Small intestine (tissue), 16 donors: ENCODE measurements around the gene PROK2. TPM values are rescaled to one million over a fixed set of nuclear protein-coding genes. Genes with fewer than 3 reads are reported as not detected.

Source experiments
- DNase-seq, 2 donors: peaks; one replicate each; pipeline versions ENCODE4 v3.0.0 to v3.0.0-alpha.2; 2013
- FAIRE-seq: peaks from 2 replicates; lab custom pipeline; 2012; peaks lifted over from hg19 to GRCh38; lab: Jason Lieb, UNC
- H3K27ac ChIP-seq, 3 donors: one replicate each; pipeline ENCODE4 v1.5.1; 2013; ENCODE audit warnings: low read length in 2 of 3, mild to moderate bottlenecking in 2 of 3, control low read depth in 1 of 3, inconsistent platforms in 1 of 3, low read depth in 1 of 3, moderate library complexity in 1 of 3
- H3K27me3 ChIP-seq, 3 donors: one replicate each; pipeline ENCODE4 v1.6.1; 2013; ENCODE audit warnings: low read length in 3 of 3, inconsistent platforms in 1 of 3; ENCODE audit not compliant: control insufficient read depth in 3 of 3, insufficient read depth in 3 of 3
- H3K36me3 ChIP-seq, 3 donors: one replicate each; pipeline ENCODE4 v1.6.1; 2013; ENCODE audit warnings: low read length in 3 of 3, inconsistent platforms in 1 of 3, low read depth in 1 of 3, mild to moderate bottlenecking in 1 of 3, moderate library complexity in 1 of 3; ENCODE audit not compliant: control insufficient read depth in 3 of 3, insufficient read depth in 2 of 3
- H3K4me1 ChIP-seq, 3 donors: one replicate each; pipeline ENCODE4 v1.6.1; 2013; ENCODE audit warnings: low read length in 2 of 3, inconsistent platforms in 1 of 3, low read depth in 1 of 3, mild to moderate bottlenecking in 1 of 3, moderate library complexity in 1 of 3; ENCODE audit not compliant: control insufficient read depth in 3 of 3, insufficient read depth in 2 of 3
- H3K4me3 ChIP-seq, 3 donors: one replicate each; pipeline ENCODE4 v1.5.1; 2013; ENCODE audit warnings: low read length in 3 of 3, control low read depth in 1 of 3, inconsistent platforms in 1 of 3, low read depth in 1 of 3, mild to moderate bottlenecking in 1 of 3, moderate library complexity in 1 of 3
- H3K9me3 ChIP-seq, 2 donors: one replicate each; pipeline ENCODE4 v1.6.1; 2013; ENCODE audit warnings: low read depth in 1 of 2, low read length in 1 of 2; ENCODE audit not compliant: control insufficient read depth in 2 of 2, insufficient read depth in 1 of 2
- WGBS, 3 donors: extraction: QIAGEN DNeasy Blood & Tissue Kit; methylation state at CpG; one replicate each; pipeline ENCODE4 v1.1.7; 2013; 5-methylcytosine and 5-hydroxymethylcytosine counted together
- long read RNA-seq, 10 donors: transcript quantifications; one replicate each; lab custom pipeline, GENCODE V29; 2026
- polyA plus RNA-seq, 4 donors: library from polyadenylated mRNA; stranded (reverse) in 3 of 4; unstranded in 1 of 4; fragments of 200-250 nt in 3 of 4; fragments of 120-200 nt in 1 of 4; gene quantifications; one replicate each; pipeline versions ENCODE4 v1.2.1 to v1.2.3, GENCODE V29; 2013
- donor health status: healthy with polysubstance abuse.
- donor health status: control.
- donor health status: control.
- donor health status: Bipolar disorder and iron deficiency.
- donor health status: healthy.

PROK2 gene
- under 1 TPM in 2 of 4 donors, not detected in 2; 0.03 to 0.10 TPM for polyA plus RNA-seq
- long read RNA-seq, donor 1, result 0 reads
- long read RNA-seq, donor 2, partial matches to known transcripts, result 0 of 1 reads
- long read RNA-seq, donor 2, other reads (novel, unspliced or antisense), result 0 of 1 reads
- long read RNA-seq, donor 3, result 0 reads
- long read RNA-seq, donor 4, result 0 reads
- long read RNA-seq, donor 5, result 0 reads
- long read RNA-seq, donor 6, result 0 reads
- long read RNA-seq, donor 7, result 0 reads
- long read RNA-seq, donor 8, result 0 reads
- long read RNA-seq, donor 9, result 0 reads
- long read RNA-seq, donor 10, result 0 reads

GRCh38 chr3:71784914-71785531 lies at the start of gene PROK2:
PROK2 (minus strand) TSS chr3:71785148; CDS start chr3:71785052, 96 bp downstream.
- Histone ChIP-seq H3K4me3 (peak within 1 kb of the TSS in 1 of 3 donors; percentile 44), H3K4me1 (peaks cover 0 to 3% (median 2%) of the 10 kb centered on the region in 3 donors), H3K27ac (no peak within 1 kb of the TSS), H3K9me3 (no peaks in the 10 kb centered on the region), H3K27me3 (peaks cover 6 to 68% (median 24%) of the 10 kb centered on the region in 3 donors), H3K36me3 (no peaks in the 10 kb centered on the region)
- 0 to 1% (median 1%) methylated on average over 33 to 89 of the region's 89 CpGs for WGBS, 3 donors
- FAIRE-seq (no peak), DNase-seq (peak in 1 of 2 donors; percentile 30)

DNA sequence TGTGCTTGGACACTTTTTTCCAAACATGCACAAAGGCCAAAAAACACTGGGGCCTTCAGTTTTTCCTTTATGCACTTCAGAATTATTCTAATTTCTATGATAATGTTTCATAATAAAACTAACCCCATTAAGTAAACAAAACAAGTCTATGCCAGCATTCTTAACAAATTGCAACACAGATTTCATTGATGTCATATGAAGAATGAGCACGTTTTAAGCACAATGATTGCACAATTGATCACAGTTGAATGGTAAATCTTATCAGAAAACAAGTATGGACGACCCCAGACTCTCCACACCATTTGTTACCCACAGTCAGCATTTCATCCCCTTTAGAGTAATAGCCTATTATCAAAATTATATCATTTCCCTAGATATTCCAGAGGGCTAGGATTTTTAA lies 46.7 kb upstream of the PROK2 start:
- 18 to 48% (median 22%) methylated on average over 2 of the region's 2 CpGs for WGBS, 3 donors
- no peak for FAIRE-seq

GRCh38 chr3:71825551-71826283 lies 40.8 kb upstream of the PROK2 start:
- Histone ChIP-seq H3K36me3 (no peaks in the 10 kb centered on the region), H3K9me3 (no peaks in the 10 kb centered on the region), H3K4me1 (no peaks in the 10 kb centered on the region), H3K27ac (no peak overlapping the region), H3K4me3 (no peak overlapping the region), H3K27me3 (peaks cover 0 to 7% (median 2%) of the 10 kb centered on the region in 3 donors)
- 90 to 95% (median 95%) methylated on average over 5 of the region's 5 CpGs for WGBS, 3 donors
- FAIRE-seq (no peak), DNase-seq (no peak)

More for the DNA sequence above, 46.7 kb upstream of the PROK2 start:
- Histone ChIP-seq H3K4me1 (no peaks in the 10 kb centered on the region), H3K4me3 (no peak overlapping the region), H3K9me3 (no peaks in the 10 kb centered on the region), H3K27me3 (peaks cover 0 to 2% (median 2%) of the 10 kb centered on the region in 3 donors), H3K36me3 (no peaks in the 10 kb centered on the region), H3K27ac (no peak overlapping the region)
- no peak for DNase-seq

DNA sequence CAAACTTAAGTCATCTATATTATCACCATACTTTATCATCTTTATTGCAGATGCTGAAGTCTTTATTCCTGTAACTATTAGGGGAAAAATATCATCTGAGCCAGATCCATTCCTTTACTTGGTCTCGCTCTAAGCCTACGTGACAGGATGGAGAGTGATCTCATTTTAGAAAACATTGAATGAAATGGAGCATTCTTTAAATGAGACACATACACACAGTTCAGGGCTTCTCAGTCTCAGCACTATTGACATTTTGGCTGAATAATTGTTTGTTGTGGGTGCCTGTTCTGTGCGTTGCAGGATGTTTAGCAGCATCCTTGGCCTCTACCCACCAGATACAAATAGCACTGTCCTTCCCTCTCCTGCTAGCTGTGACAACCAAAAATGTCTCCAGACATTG lies 36.2 kb upstream of the PROK2 start:
- Histone ChIP-seq H3K36me3 (no peaks in the 10 kb centered on the region), H3K4me3 (no peak overlapping the region), H3K4me1 (no peaks in the 10 kb centered on the region), H3K27ac (no peak overlapping the region), H3K9me3 (no peaks in the 10 kb centered on the region), H3K27me3 (peaks cover 0 to 8% (median 0%) of the 10 kb centered on the region in 3 donors)
- DNase-seq (no peak), FAIRE-seq (no peak)
- WGBS, 3 donors, result 54 to 74% (median 69%) methylated on average over 3 of the region's 3 CpGs

- Histone ChIP-seq H3K27ac (no peak overlapping the region), H3K9me3 (no peaks in the 10 kb centered on the region), H3K27me3 (peaks cover 0 to 7% (median 0%) of the 10 kb centered on the region in 3 donors), H3K4me3 (no peak overlapping the region), H3K36me3 (no peaks in the 10 kb centered on the region), H3K4me1 (no peaks in the 10 kb centered on the region)
- whole genome bisulfite sequencing, 3 donors, result 65 to 78% (median 68%) methylated on average over 6 of the region's 6 CpGs
- no peak for FAIRE-seq
- DNase-seq, result no peak
Measured at GRCh38 chr3:71817262-71817661, 32.3 kb upstream of the PROK2 start.

DNA sequence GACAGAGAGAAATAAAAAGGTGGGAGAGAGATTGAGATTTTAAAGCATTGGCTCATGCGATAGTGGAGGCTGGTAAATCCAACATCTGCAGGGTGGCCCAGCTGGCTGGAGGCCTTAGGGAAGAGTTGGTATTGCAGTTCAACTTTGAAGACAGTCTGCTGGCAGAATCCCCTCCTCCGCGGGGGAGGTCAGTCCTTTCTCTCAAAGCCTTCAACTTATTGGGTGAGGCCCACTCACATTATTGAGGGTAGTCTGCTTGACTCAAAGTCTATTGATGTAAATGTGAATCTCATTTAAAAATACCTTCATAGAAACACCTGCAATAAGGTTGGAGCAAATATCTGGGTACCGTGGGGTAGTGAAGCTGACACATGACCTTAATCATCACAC lies 31.8 kb upstream of the PROK2 start:
- 87 to 91% (median 90%) methylated on average over 4 of the region's 4 CpGs for WGBS, 3 donors
- FAIRE-seq (no peak), DNase-seq (no peak)
- H3K4me3 ChIP-seq, result no peak overlapping the region
- no peak overlapping the region for H3K27ac ChIP-seq
- no peaks in the 10 kb centered on the region for H3K9me3 ChIP-seq
- H3K27me3 ChIP-seq, result peaks cover 0 to 7% (median 0%) of the 10 kb centered on the region in 3 donors
- no peaks in the 10 kb centered on the region for H3K36me3 ChIP-seq
- no peaks in the 10 kb centered on the region for H3K4me1 ChIP-seq

DNA sequence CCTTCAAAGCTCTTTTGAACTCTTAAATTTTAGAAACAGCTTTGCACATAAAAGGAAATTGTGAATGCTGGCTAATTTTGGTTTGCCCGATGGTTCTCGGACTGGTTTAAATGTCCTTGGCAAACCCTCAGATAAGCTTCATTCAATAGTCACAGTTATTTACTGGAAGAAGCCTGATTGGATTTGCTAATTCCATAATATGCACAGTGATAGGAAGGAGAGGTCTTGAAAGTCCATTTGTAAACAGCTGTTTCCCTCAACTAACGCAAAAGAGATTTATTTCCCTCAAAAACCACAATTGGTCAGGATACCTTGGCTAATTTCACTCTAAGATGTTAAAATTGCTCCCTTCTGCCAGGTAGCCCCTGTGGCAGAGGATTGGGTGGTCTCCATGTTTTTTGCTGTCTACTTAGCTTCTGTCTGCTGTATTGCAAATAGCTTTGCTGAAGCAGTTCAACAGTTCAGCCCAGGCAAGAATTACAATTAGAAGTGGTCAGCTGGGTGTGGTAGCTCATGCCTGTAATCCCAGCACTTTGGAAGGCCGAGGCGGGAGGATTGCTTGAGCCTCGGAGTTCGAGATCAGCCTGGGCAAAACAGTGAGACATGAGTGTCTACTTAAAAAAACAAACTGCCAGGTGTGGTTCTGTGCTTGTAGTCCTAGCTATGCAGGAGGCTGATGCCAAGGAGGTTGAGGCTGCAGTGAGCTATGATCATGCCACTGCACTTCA lies 30.6 kb upstream of the PROK2 start:
- Histone ChIP-seq H3K4me1 (no peaks in the 10 kb centered on the region), H3K4me3 (no peak overlapping the region), H3K9me3 (no peaks in the 10 kb centered on the region), H3K27me3 (peaks cover 0 to 7% (median 0%) of the 10 kb centered on the region in 3 donors), H3K27ac (no peak overlapping the region), H3K36me3 (no peaks in the 10 kb centered on the region)
- FAIRE-seq (no peak), DNase-seq (no peak)
- 71 to 81% (median 78%) methylated on average over 7 of the region's 7 CpGs for WGBS, 3 donors

GRCh38 chr3:71813704-71814103 lies 28.8 kb upstream of the PROK2 start:
- Histone ChIP-seq H3K4me1 (no peaks in the 10 kb centered on the region), H3K9me3 (no peaks in the 10 kb centered on the region), H3K4me3 (no peak overlapping the region), H3K36me3 (no peaks in the 10 kb centered on the region), H3K27ac (no peak overlapping the region), H3K27me3 (peaks cover 0 to 8% (median 0%) of the 10 kb centered on the region in 3 donors)
- DNase-seq (no peak), FAIRE-seq (no peak)
- WGBS, 3 donors, result 76 to 93% (median 87%) methylated on average over 3 of the region's 3 CpGs
